Left lung (tissue), 10 donors: Measurements from ENCODE around the gene CDH4. TPM values are rescaled to one million over a fixed set of nuclear protein-coding genes. Genes with fewer than 3 reads are reported as not detected.

Experiments
- ATAC-seq: fragments of 200-7000 bp; cut with Tn5 transposase; one replicate; pipeline ENCODE4 v1.9.1; 2020; ENCODE audit warnings: moderate library complexity
- DNase-seq, 4 donors: peaks; one replicate each; pipeline ENCODE4 v3.0.0-alpha.2; 2013 to 2020
- H3K27ac ChIP-seq, 2 donors: fragments of 200-600 bp; sonication (generic) in 1 of 2; one replicate each; pipeline versions ENCODE4 v1.5.0 to v1.8.0; 2020 to 2021
- H3K27me3 ChIP-seq, 2 donors: fragments of 200-600 bp; sonication (generic) in 1 of 2; one replicate each; pipeline versions ENCODE4 v1.5.0 to v1.8.0; 2020 to 2021
- H3K36me3 ChIP-seq, 2 donors: fragments of 200-600 bp; sonication (generic) in 1 of 2; one replicate each; pipeline versions ENCODE4 v1.5.0 to v1.8.0; 2020 to 2021
- H3K4me1 ChIP-seq, 2 donors: fragments of 200-600 bp; one replicate each; pipeline ENCODE4 v1.8.0; 2021
- H3K4me3 ChIP-seq, 2 donors: fragments of 200-600 bp; sonication (generic) in 1 of 2; one replicate each; pipeline versions ENCODE4 v1.5.0 to v1.8.0; 2020 to 2021; ENCODE audit warnings: mild to moderate bottlenecking in 1 of 2
- H3K9me3 ChIP-seq, 2 donors: fragments of 200-600 bp; sonication (generic) in 1 of 2; one replicate each; pipeline versions ENCODE4 v1.5.0 to v1.8.0; 2020 to 2021
- intact Hi-C, 2 donors: fragments of 100-400 bp; cut with DNase I; formaldehyde crosslinking; loops; one replicate each; pipeline versions ENCODE4 v1.11.2 to v1.14.2; 2022
- polyA plus RNA-seq, 6 donors: library from polyadenylated mRNA; unstranded; fragments of 120-200 nt; gene quantifications; one replicate each; pipeline ENCODE4 v1.2.1, GENCODE V29; 2013; ENCODE audit not compliant: insufficient read length in 6 of 6
- total RNA-seq, 2 donors: library from RNA; stranded (reverse); fragmentation: NEBNext Ultra II Directional; extraction: Animal tissue kit (Norgen Biotek cat#: 25700); gene quantifications; one replicate each; pipeline ENCODE4 v1.2.1, GENCODE V29; 2021
- TF ChIP-seq, protein P1 (sequence below), 2 donors: fragments of 200-600 bp; sonication (generic) in 1 of 2; IDR thresholded peaks; one replicate each; pipeline versions ENCODE4 v1.5.0 to v1.8.0; 2021; ENCODE audit warnings: antibody characterized with exemption in 2 of 2
- donor health status: DM: no; HTN: yes; CAD: no.
- donor health status: DM: no; HTN: no; CAD: no.

Gene CDH4
- total and polyA plus RNA-seq, 8 donors = 0.24 to 10.8 (median 5.1) TPM

DNA sequence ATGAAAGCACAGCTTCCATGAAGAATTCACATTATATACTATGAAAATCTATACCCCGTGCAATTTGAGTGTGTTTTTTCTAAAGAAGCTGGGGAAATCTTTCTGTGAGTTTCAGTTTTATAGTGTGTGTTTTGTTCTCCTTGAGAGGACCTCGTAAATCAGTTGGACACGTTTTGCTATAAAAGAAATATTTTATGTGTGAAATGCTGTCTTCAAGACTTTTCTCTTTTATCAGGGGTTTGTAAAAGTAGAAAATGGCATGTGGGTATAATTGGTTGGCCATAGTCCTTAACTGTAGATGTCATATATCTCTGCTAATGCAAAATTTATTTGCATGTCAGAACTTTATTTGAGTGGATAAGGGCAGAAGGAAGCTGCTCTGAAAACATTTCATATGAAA is 186.2 kb downstream of the CDH4 start:
- Histone ChIP-seq H3K27me3 (peaks cover 9 to 74% of the 10 kb centered on the region in 2 donors), H3K4me1 (no peaks in the 10 kb centered on the region), H3K27ac (no peak overlapping the region), H3K36me3 (no peaks in the 10 kb centered on the region), H3K9me3 (peaks cover 0 to 1% of the 10 kb centered on the region in 2 donors), H3K4me3 (no peak overlapping the region)
- DNase-seq (no peak), ATAC-seq (no peak)
- intact Hi-C loops = no loop called here
- TF ChIP-seq, protein P1, sequence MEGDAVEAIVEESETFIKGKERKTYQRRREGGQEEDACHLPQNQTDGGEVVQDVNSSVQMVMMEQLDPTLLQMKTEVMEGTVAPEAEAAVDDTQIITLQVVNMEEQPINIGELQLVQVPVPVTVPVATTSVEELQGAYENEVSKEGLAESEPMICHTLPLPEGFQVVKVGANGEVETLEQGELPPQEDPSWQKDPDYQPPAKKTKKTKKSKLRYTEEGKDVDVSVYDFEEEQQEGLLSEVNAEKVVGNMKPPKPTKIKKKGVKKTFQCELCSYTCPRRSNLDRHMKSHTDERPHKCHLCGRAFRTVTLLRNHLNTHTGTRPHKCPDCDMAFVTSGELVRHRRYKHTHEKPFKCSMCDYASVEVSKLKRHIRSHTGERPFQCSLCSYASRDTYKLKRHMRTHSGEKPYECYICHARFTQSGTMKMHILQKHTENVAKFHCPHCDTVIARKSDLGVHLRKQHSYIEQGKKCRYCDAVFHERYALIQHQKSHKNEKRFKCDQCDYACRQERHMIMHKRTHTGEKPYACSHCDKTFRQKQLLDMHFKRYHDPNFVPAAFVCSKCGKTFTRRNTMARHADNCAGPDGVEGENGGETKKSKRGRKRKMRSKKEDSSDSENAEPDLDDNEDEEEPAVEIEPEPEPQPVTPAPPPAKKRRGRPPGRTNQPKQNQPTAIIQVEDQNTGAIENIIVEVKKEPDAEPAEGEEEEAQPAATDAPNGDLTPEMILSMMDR (IDR thresholded peaks at IDR 0.05) = no peak

DNA sequence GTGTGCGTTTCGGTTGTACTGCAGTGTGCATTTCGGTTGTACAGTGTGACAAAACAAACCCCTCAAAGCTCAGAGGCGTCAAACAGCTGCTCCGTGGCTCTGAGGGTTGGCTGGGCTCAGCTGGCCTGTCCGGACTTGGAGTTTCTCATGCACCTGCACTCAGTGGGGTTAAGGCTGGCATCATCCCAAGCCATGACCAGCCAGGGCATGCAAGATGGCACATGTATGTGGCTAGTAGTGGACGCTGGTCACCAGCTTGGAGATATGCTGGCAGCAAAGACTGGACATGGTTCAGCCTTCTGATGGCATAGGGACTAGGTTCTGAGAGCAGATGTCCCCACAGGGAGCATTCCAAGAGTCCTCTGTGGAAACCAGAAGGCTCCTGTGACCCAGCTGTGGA is 187.2 kb downstream of the CDH4 start:
- intact Hi-C loops = no loop called here
- ATAC-seq (no peak), DNase-seq (no peak)
- Histone ChIP-seq H3K4me1 (no peaks in the 10 kb centered on the region), H3K27ac (no peak overlapping the region), H3K27me3 (peaks cover 5 to 64% of the 10 kb centered on the region in 2 donors), H3K4me3 (no peak overlapping the region), H3K9me3 (peaks cover 0 to 1% of the 10 kb centered on the region in 2 donors), H3K36me3 (no peaks in the 10 kb centered on the region)
- TF ChIP-seq, protein P1 (IDR thresholded peaks at IDR 0.05) = no peak

DNA sequence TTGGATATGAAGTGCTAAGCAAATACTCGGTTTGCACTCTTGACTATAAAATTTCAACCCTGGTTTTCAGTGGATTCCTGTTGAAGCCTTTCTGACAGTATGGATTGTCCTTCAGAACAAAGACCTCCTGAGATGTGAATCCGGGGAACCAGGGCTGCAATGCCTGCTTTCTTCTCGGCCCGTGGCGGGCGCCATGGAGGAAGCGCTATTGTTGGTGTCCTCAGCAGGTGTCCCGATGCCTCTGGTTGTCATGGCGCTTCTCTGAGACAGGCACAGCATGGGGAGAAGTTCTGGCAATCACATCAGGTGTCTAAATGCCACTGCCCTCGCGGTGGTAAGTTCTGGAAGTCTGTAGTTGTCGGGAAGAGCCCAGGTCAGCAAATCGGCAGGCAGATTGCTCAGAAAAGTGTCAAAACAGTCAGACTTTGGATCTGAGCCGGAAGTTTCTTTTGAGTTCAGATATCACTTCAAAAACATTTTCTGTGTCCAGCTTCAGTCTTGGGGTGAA is 188.5 kb downstream of the CDH4 start:
- ATAC-seq (no peak), DNase-seq (no peak)
- Histone ChIP-seq H3K36me3 (no peaks in the 10 kb centered on the region), H3K4me3 (no peak overlapping the region), H3K4me1 (no peaks in the 10 kb centered on the region), H3K27ac (no peak overlapping the region), H3K27me3 (peaks cover 0 to 57% of the 10 kb centered on the region in 2 donors), H3K9me3 (no peaks in the 10 kb centered on the region)
- intact Hi-C loops = no loop called here
- TF ChIP-seq, protein P1 (IDR thresholded peaks at IDR 0.05) = no peak

DNA sequence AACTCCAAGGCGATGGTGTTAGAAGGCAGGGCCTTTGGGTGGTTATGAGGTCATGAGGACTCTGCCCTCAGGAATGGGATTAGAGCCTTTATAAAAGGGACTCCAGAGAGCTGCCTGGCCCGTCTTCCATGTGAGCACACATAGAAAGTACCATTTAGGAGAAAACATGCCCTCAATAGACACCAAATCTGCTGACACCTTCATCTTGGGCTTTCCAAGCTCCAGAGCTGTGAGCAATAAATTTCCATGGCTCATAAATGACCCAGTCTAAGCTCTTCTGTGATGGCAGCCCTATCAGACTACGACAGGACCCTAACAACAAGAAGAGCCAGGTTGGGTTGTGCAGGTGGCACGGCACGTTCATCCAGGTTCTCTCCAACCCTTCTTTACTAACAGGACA is 189.5 kb downstream of the CDH4 start:
- Histone ChIP-seq H3K27me3 (peaks cover 0 to 54% of the 10 kb centered on the region in 2 donors), H3K27ac (no peak overlapping the region), H3K36me3 (no peaks in the 10 kb centered on the region), H3K4me3 (no peak overlapping the region), H3K4me1 (no peaks in the 10 kb centered on the region), H3K9me3 (no peaks in the 10 kb centered on the region)
- ATAC-seq (no peak), DNase-seq (no peak)
- TF ChIP-seq, protein P1 (IDR thresholded peaks at IDR 0.05) = no peak
- intact Hi-C loops = no loop called here

DNA sequence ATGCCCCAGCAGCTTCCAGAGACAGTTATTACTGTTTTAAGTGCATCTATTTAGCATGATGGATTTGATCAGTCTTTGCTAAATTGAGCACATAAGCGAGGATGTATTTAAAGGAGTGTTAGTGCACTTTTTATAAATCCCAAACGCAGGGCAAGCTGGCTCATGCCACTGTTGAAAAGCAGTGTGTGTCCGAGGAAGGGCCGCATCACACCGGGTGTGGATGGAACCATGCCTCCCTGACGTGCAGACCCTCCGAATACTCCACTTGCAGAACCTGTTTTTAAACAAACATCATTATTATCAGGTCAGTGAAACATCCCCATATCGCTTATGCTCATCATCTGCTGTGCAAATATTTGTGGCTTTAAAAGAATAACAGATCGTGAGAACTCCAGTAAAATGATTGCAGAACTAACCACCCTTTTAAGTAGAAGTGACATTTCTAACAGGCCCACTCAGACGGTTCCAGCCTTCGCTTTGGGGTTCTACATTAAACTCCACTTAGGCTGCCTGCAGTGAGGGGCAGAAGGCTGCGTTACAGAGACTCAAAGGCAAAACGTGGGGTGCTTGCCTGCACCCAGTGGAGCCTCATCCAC is 190.1 kb downstream of the CDH4 start:
- Histone ChIP-seq H3K4me3 (no peak overlapping the region), H3K27ac (no peak overlapping the region), H3K36me3 (no peaks in the 10 kb centered on the region), H3K27me3 (peaks cover 0 to 49% of the 10 kb centered on the region in 2 donors), H3K4me1 (no peaks in the 10 kb centered on the region), H3K9me3 (no peaks in the 10 kb centered on the region)
- no peak for ATAC-seq
- TF ChIP-seq, protein P1 (IDR thresholded peaks at IDR 0.05) = no peak
- intact Hi-C loops = no loop called here
- DNase-seq = no peak
